Mesenchymal stem cell (in vitro differentiated cells and primary cell): ENCODE measurements around the gene KDELR1.
A peak's percentile ranks its signal among the peaks of the same experiment; 100 is the strongest.

Experiments
- DNase-seq: peaks from one replicate; pipeline ENCODE4 v3.0.0-alpha.2; 2013
- H2AFZ ChIP-seq: one replicate; pipeline ENCODE4 v1.6.1; 2013; ENCODE audit warnings: low read depth, mild to moderate bottlenecking, control low read depth, inconsistent platforms, low read length, moderate library complexity
- H2AK5ac ChIP-seq: 2 replicates; pipeline ENCODE4 v1.6.1; 2013; ENCODE audit warnings: low read length, moderate library complexity, mild to moderate bottlenecking, inconsistent platforms; ENCODE audit not compliant: severe bottlenecking
- H2BK120ac ChIP-seq: one replicate; pipeline ENCODE4 v1.6.1; 2013; ENCODE audit warnings: low read depth, mild to moderate bottlenecking, inconsistent platforms, low read length, moderate library complexity
- H2BK12ac ChIP-seq, 2 experiments: one replicate each; pipeline ENCODE4 v1.6.1; 2013; ENCODE audit warnings: inconsistent platforms in 2 of 2, low read length in 2 of 2, mild to moderate bottlenecking in 2 of 2, moderate library complexity in 2 of 2, control low read depth in 1 of 2
- H2BK15ac ChIP-seq: one replicate; pipeline ENCODE4 v1.6.1; 2013; ENCODE audit warnings: mild to moderate bottlenecking, low read depth, inconsistent platforms; ENCODE audit not compliant: poor library complexity, severe bottlenecking
- H2BK5ac ChIP-seq: 2 replicates; pipeline ENCODE4 v1.6.1; 2013; ENCODE audit warnings: low read depth, mild to moderate bottlenecking, low read length, control low read depth, inconsistent platforms; ENCODE audit not compliant: poor library complexity, severe bottlenecking
- H3K14ac ChIP-seq, 2 experiments: one replicate each; pipeline ENCODE4 v1.6.1; 2013; ENCODE audit warnings: inconsistent platforms in 2 of 2, low read length in 2 of 2, control low read depth in 1 of 2, mild to moderate bottlenecking in 1 of 2, moderate library complexity in 1 of 2
- H3K18ac ChIP-seq, 2 experiments: one replicate each; pipeline ENCODE4 v1.6.1; 2013; ENCODE audit warnings: inconsistent platforms in 2 of 2, low read length in 2 of 2, control low read depth in 1 of 2, low read depth in 1 of 2, mild to moderate bottlenecking in 1 of 2
- H3K23ac ChIP-seq, 2 experiments: one replicate each; pipeline ENCODE4 v1.6.1; 2013; ENCODE audit warnings: inconsistent platforms in 2 of 2, low read length in 2 of 2, mild to moderate bottlenecking in 2 of 2, moderate library complexity in 2 of 2, control low read depth in 1 of 2
- H3K27ac ChIP-seq: 2 replicates; pipeline ENCODE4 v1.5.1; 2013; ENCODE audit warnings: mild to moderate bottlenecking, moderate library complexity, low read length, control low read depth, inconsistent platforms; ENCODE audit not compliant: poor library complexity, severe bottlenecking
- H3K27me3 ChIP-seq, 2 experiments: 2 replicates each; pipeline versions ENCODE4 v1.6.1 to v1.7.0; 2013; ENCODE audit warnings: low read length in 2 of 2, mild to moderate bottlenecking in 2 of 2, moderate library complexity in 2 of 2, control low read depth in 1 of 2, inconsistent platforms in 1 of 2; ENCODE audit not compliant: control insufficient read depth in 1 of 2, insufficient read depth in 1 of 2
- H3K36me3 ChIP-seq, 2 experiments: 2 replicates each; pipeline versions ENCODE4 v1.6.1 to v1.7.0; 2013; ENCODE audit warnings: low read length in 2 of 2, control low read depth in 1 of 2, inconsistent platforms in 1 of 2, low read depth in 1 of 2, mild to moderate bottlenecking in 1 of 2; ENCODE audit not compliant: insufficient read depth in 2 of 2, control insufficient read depth in 1 of 2
- H3K4ac ChIP-seq, 2 experiments: one replicate each; pipeline ENCODE4 v1.6.1; 2013; ENCODE audit warnings: inconsistent platforms in 2 of 2, low read length in 2 of 2, mild to moderate bottlenecking in 2 of 2, moderate library complexity in 2 of 2, control low read depth in 1 of 2, low read depth in 1 of 2
- H3K4me1 ChIP-seq: 2 replicates; pipeline ENCODE4 v1.6.1; 2013; ENCODE audit warnings: low read depth, low read length, control low read depth; ENCODE audit not compliant: control insufficient read depth, insufficient read depth
- H3K4me2 ChIP-seq: 2 replicates; pipeline ENCODE4 v1.6.1; 2013; ENCODE audit warnings: low read length, mild to moderate bottlenecking, inconsistent platforms; ENCODE audit not compliant: poor library complexity, severe bottlenecking
- H3K4me3 ChIP-seq, 2 experiments: 2 replicates each; pipeline versions ENCODE4 v1.5.1 to v1.7.0; 2013; ENCODE audit warnings: low read length in 2 of 2, mild to moderate bottlenecking in 2 of 2, control low read depth in 1 of 2, low read depth in 1 of 2; ENCODE audit not compliant: insufficient read depth in 1 of 2
- H3K79me1 ChIP-seq: replicated peaks from 2 replicates; pipeline ENCODE4 v1.6.1; 2013; ENCODE audit warnings: mild to moderate bottlenecking, control low read depth, low read length, inconsistent platforms; ENCODE audit not compliant: poor library complexity, severe bottlenecking
- H3K9ac ChIP-seq: 2 replicates; pipeline ENCODE4 v1.7.0; 2013; ENCODE audit warnings: mild to moderate bottlenecking, low read length, moderate library complexity
- H3K9me3 ChIP-seq: 2 replicates; pipeline ENCODE4 v1.7.0; 2013; ENCODE audit warnings: mild to moderate bottlenecking, low read length; ENCODE audit not compliant: control insufficient read depth
- H4K8ac ChIP-seq: one replicate; pipeline ENCODE4 v1.6.1; 2013; ENCODE audit warnings: inconsistent platforms, mild to moderate bottlenecking, low read length, moderate library complexity
- H4K91ac ChIP-seq: one replicate; pipeline ENCODE4 v1.6.1; 2013; ENCODE audit warnings: mild to moderate bottlenecking, low read length, inconsistent platforms
- WGBS: methylation state at CpG from one replicate; pipeline ENCODE4 v1.1.7; 2013; ENCODE audit warnings: mixed read lengths; 5-methylcytosine and 5-hydroxymethylcytosine counted together

Gene KDELR1

DNA sequence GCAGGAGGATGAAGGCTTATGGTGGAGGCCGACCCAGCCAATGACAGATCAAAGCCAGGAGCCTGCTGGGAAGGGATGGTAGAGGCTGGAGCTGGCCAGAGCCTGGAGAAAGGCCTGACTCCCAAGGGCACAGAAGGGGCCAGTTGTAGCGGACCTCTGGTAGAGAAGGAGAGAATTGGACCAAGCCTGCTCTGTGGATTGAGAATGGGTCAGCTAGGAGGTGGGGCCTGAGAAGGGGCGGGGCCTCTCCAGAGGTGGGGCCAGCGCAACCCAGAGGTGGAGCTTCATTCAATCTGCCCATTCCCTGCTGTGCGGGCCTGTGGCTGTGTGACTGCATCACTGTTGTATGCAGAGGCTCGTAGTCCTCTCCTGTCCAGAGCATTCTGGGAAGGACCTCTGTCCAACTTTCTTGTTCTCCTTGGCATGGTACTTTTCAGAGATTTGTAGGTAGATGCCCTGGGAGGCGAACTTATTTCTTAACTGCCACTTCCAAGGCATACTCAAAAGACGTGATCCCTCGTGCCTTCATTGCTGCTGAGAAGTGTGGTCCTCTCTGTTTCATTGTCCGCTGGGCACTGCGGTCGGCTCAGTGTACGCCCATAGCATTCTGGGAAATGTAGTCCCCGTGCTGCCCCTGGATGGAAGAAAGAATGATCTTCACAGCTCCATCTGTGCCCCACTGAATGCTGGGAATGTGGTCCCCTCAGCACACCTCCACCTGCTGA is 8.8 kb upstream of the KDELR1 start:
- Histone ChIP-seq H3K14ac (no peak overlapping the region), H2AFZ (peak overlapping the region; percentile 62), H3K79me1 (peaks cover 3% of the 10 kb centered on the region), H3K4me1 (peaks cover 17% of the 10 kb centered on the region), H3K4me3 (peak overlapping the region in 1 of 2 experiments; percentile 79), H3K18ac (peak overlapping the region; percentile 10 to 23), H4K8ac (peak overlapping the region; percentile 74), H2BK15ac (peak overlapping the region; percentile 15), H3K23ac (no peak overlapping the region), H2BK12ac (peak overlapping the region; percentile 17 to 96), H3K27me3 (peaks cover 9 to 16% of the 10 kb centered on the region in 2 experiments), H2BK120ac (peak overlapping the region; percentile 51), H3K27ac (peak overlapping the region; percentile 63), H4K91ac (no peak overlapping the region), H3K4me2 (peak overlapping the region; percentile 4), H2AK5ac (no peak overlapping the region), H3K9ac (peak overlapping the region; percentile 79), H3K36me3 (no peaks in the 10 kb centered on the region), H2BK5ac (no peak overlapping the region), H3K9me3 (no peaks in the 10 kb centered on the region), H3K4ac (peak overlapping the region in 1 of 2 experiments; percentile 9)
- 20% methylated on average over 14 of the region's 14 CpGs for WGBS
- peak; percentile 93 for DNase-seq

DNA sequence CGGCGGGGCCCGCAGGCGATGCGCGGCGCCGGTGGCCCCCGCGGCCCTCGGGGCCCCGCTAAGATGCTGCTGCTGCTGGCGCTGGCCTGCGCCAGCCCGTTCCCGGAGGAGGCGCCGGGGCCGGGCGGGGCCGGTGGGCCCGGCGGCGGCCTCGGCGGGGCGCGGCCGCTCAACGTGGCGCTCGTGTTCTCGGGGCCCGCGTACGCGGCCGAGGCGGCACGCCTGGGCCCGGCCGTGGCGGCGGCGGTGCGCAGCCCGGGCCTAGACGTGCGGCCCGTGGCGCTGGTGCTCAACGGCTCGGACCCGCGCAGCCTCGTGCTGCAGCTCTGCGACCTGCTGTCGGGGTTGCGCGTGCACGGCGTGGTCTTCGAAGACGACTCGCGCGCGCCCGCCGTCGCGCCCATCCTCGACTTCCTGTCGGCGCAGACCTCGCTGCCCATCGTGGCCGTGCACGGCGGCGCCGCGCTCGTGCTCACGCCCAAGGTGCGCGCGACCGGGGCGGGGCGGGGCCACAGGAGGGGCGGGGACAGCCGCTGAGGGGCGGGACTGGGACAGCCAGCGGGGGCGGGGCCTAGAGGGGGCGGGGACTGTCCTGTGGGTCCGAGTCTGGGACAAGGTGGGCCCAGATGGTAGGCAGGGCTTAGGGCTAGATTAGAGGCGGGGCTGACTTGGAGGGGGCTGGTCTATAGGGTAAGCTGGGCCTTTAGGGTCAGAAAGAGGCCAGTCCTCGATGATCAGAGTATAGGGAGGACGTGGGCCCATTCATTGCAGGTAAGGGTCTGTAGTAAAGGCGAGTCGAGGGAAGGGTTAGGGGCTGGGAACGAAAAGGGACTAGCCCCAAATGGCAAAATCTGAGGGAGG is 7.3 kb upstream of the KDELR1 start:
- Histone ChIP-seq H2AK5ac (peak overlapping the region; percentile 68), H3K18ac (peak overlapping the region; percentile 88 to 95), H3K4me1 (peaks cover 32% of the 10 kb centered on the region), H2AFZ (peak overlapping the region; percentile 58), H3K14ac (peak overlapping the region in 1 of 2 experiments; percentile 79), H3K27me3 (peaks cover 22 to 30% of the 10 kb centered on the region in 2 experiments), H4K91ac (peak overlapping the region; percentile 2), H2BK15ac (peak overlapping the region; percentile 57), H2BK120ac (peak overlapping the region; percentile 37), H3K4me2 (peak overlapping the region; percentile 42), H3K79me1 (peaks cover 3% of the 10 kb centered on the region), H2BK5ac (no peak overlapping the region), H3K4me3 (peak overlapping the region; percentile 48 to 88), H4K8ac (peak overlapping the region; percentile 97), H3K4ac (peak overlapping the region; percentile 84 to 86), H3K36me3 (no peaks in the 10 kb centered on the region), H3K23ac (no peak overlapping the region), H3K9ac (peak overlapping the region; percentile 92), H3K27ac (peak overlapping the region; percentile 8), H3K9me3 (no peaks in the 10 kb centered on the region), H2BK12ac (peak overlapping the region; percentile 22 to 83)
- peak; percentile 78 for DNase-seq
- 6% methylated on average over 84 of the region's 104 CpGs for WGBS

DNA sequence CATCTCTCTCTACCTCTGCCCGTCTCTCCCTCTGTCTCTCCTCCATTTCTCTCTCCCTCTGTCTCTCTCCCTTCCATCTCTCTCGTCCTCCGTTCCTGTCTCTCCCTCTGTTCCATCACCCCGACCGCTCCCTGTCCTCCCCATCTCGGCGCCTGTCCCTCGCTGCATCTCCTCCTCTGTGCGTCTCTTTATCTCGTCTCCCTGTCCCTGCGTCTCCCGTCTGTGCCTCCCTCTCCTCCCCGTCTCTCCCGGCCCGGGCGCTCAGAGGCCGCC is 6.7 kb upstream of the KDELR1 start:
- Histone ChIP-seq H3K4me2 (peak overlapping the region; percentile 42), H3K23ac (no peak overlapping the region), H4K8ac (peak overlapping the region; percentile 97), H3K79me1 (peaks cover 3% of the 10 kb centered on the region), H3K4ac (peak overlapping the region; percentile 84 to 86), H2BK5ac (no peak overlapping the region), H3K27ac (no peak overlapping the region), H2BK12ac (no peak overlapping the region), H3K14ac (peak overlapping the region in 1 of 2 experiments; percentile 53), H2AK5ac (no peak overlapping the region), H4K91ac (peak overlapping the region; percentile 2), H3K27me3 (peaks cover 28 to 31% of the 10 kb centered on the region in 2 experiments), H3K4me3 (peak overlapping the region; percentile 48 to 88), H2BK15ac (peak overlapping the region; percentile 57), H2AFZ (peak overlapping the region; percentile 11), H3K36me3 (no peaks in the 10 kb centered on the region), H3K4me1 (peaks cover 36% of the 10 kb centered on the region), H3K9me3 (no peaks in the 10 kb centered on the region), H3K9ac (peak overlapping the region; percentile 92), H2BK120ac (peak overlapping the region; percentile 89), H3K18ac (peak overlapping the region; percentile 41 to 95)
- WGBS, result 9% methylated on average over 16 of the region's 17 CpGs
- peak; percentile 37 for DNase-seq
